Body of pancreas (tissue), 4 donors: ENCODE results near the gene SRPX2. TPM values are rescaled to one million over a fixed set of nuclear protein-coding genes. Genes with fewer than 3 reads are reported as not detected.

ENCODE experiments used
- ATAC-seq: fragments of 150-250 bp; one replicate; pipeline ENCODE4 v1.9.1; 2016
- DNase-seq, 4 donors: peaks; one replicate each; pipeline ENCODE4 v3.0.0-alpha.2; 2019
- H3K27ac ChIP-seq, 4 donors: fragments of 200-600 bp; sonication (generic); 1 replicate in 3 of 4; 2 replicates in 1 of 4; pipeline versions ENCODE4 v1.5.1 to v1.6.1; 2016 to 2019; ENCODE audit warnings: mild to moderate bottlenecking in 1 of 4, mixed read lengths in 1 of 4, moderate library complexity in 1 of 4
- H3K27me3 ChIP-seq, 2 donors: fragments of 200-600 bp; sonication (generic); one replicate each; pipeline ENCODE4 v1.6.0; 2016; ENCODE audit warnings: mild to moderate bottlenecking in 1 of 2
- H3K36me3 ChIP-seq, 2 donors: fragments of 200-600 bp; sonication (generic); replicated peaks in 1 of 2; 2 replicates each; pipeline ENCODE4 v1.5.1; 2016; ENCODE audit warnings: low read depth in 2 of 2; ENCODE audit not compliant: insufficient read depth in 1 of 2
- H3K4me1 ChIP-seq: fragments of 200-600 bp; sonication (generic); one replicate; pipeline ENCODE4 v1.6.0; 2016
- H3K4me3 ChIP-seq, 2 donors: fragments of 200-600 bp; sonication (generic); 1 replicate in 1 of 2; 2 replicates in 1 of 2; pipeline ENCODE4 v1.5.1; 2016 to 2019
- H3K9me3 ChIP-seq, 3 donors: fragments of 200-600 bp; sonication (generic); 1 replicate in 2 of 3; 2 replicates in 1 of 3; pipeline ENCODE4 v1.5.1; 2016
- POLR2A ChIP-seq, 3 donors: fragments of 450-650 bp; IDR thresholded peaks; one replicate each; pipeline ENCODE4 v1.6.1; 2016; ENCODE audit warnings: antibody characterized with exemption in 3 of 3, mild to moderate bottlenecking in 2 of 3
- WGBS, 2 donors: methylation state at CpG; one replicate each; pipeline ENCODE4 v1.1.5; 2017; 5-methylcytosine and 5-hydroxymethylcytosine counted together
- intact Hi-C: fragments of 100-400 bp; cut with DNase I; formaldehyde crosslinking; loops from one replicate; pipeline ENCODE4 v1.15.1; 2023
- total RNA-seq, 2 donors: library from RNA; depleted of rRNA; stranded (reverse); fragments of >200 nt; gene quantifications; one replicate each; pipeline ENCODE4 v1.1.0, GENCODE V29; 2016
- TF ChIP-seq, protein P1 (sequence below), 7 experiments: fragments of 450-650 bp in 4 of 7; fragments of 200-600 bp in 3 of 7; sonication (generic) in 3 of 7; IDR thresholded peaks; one replicate each; pipeline ENCODE4 v1.5.1; 2016 to 2019; ENCODE audit warnings: antibody characterized with exemption in 7 of 7

SRPX2 gene
- total RNA-seq, 2 donors from 2014 or later, result 8.6 to 15.5 TPM

GRCh38 chrX:100606753-100607152 lies 37.2 kb upstream of the SRPX2 start:
- no peak for ATAC-seq
- intact Hi-C loops, result no loop called here
- 56 to 83% methylated on average over 1 of the region's 1 CpG for WGBS, 2 donors

GRCh38 chrX:100609591-100609990 lies 34.4 kb upstream of the SRPX2 start:
- ATAC-seq (no peak), DNase-seq (no peak)
- Histone ChIP-seq H3K9me3 (no peaks in the 10 kb centered on the region), H3K27me3 (no peaks in the 10 kb centered on the region), H3K27ac (no peak overlapping the region), H3K4me3 (no peak overlapping the region), H3K36me3 (no peaks in the 10 kb centered on the region), H3K4me1 (no peaks in the 10 kb centered on the region)
- WGBS, 2 donors, result 11 to 20% methylated on average over 1 of the region's 1 CpG
- TF ChIP-seq, protein P1, sequence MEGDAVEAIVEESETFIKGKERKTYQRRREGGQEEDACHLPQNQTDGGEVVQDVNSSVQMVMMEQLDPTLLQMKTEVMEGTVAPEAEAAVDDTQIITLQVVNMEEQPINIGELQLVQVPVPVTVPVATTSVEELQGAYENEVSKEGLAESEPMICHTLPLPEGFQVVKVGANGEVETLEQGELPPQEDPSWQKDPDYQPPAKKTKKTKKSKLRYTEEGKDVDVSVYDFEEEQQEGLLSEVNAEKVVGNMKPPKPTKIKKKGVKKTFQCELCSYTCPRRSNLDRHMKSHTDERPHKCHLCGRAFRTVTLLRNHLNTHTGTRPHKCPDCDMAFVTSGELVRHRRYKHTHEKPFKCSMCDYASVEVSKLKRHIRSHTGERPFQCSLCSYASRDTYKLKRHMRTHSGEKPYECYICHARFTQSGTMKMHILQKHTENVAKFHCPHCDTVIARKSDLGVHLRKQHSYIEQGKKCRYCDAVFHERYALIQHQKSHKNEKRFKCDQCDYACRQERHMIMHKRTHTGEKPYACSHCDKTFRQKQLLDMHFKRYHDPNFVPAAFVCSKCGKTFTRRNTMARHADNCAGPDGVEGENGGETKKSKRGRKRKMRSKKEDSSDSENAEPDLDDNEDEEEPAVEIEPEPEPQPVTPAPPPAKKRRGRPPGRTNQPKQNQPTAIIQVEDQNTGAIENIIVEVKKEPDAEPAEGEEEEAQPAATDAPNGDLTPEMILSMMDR (IDR thresholded peaks at IDR 0.05), result no peak
- no peak for TF ChIP-seq POLR2A (IDR thresholded peaks at IDR 0.05)
- intact Hi-C loops, result no loop called here

More at GRCh38 chrX:100606753-100607152, 37.2 kb upstream of the SRPX2 start:
- Histone ChIP-seq H3K4me3 (no peak overlapping the region), H3K4me1 (no peaks in the 10 kb centered on the region), H3K36me3 (no peaks in the 10 kb centered on the region), H3K27me3 (no peaks in the 10 kb centered on the region), H3K9me3 (no peaks in the 10 kb centered on the region), H3K27ac (no peak overlapping the region)
- TF ChIP-seq POLR2A (IDR thresholded peaks at IDR 0.05), result no peak
- TF ChIP-seq, protein P1 (IDR thresholded peaks at IDR 0.05), result no peak
- DNase-seq, result no peak

- WGBS, 2 donors, result 63 to 69% methylated on average over 5 of the region's 5 CpGs
- intact Hi-C loops, result no loop called here
- H3K9me3 ChIP-seq, result no peaks in the 10 kb centered on the region
These were observed 32.0 kb upstream of the SRPX2 start for GRCh38 chrX:100611951-100612350.

GRCh38 chrX:100615005-100615404 lies 29.0 kb upstream of the SRPX2 start:
- no peaks in the 10 kb centered on the region for H3K27me3 ChIP-seq
- no peak overlapping the region for H3K27ac ChIP-seq
- ATAC-seq (peak; percentile 67), DNase-seq (peak in 3 of 4 donors; percentile 20 to 26 (median 24))
- H3K36me3 ChIP-seq, result no peaks in the 10 kb centered on the region
- TF ChIP-seq POLR2A (IDR thresholded peaks at IDR 0.05), result no peak
- TF ChIP-seq, protein P1 (IDR thresholded peaks at IDR 0.05), result peak; percentile 13 to 55 (median 44)
- H3K4me1 ChIP-seq, result no peaks in the 10 kb centered on the region
- intact Hi-C loops, result no loop called here
- 0 to 13% methylated on average over 1 to 3 of the region's 3 CpGs for WGBS, 2 donors
- H3K4me3 ChIP-seq, result no peak overlapping the region
- H3K9me3 ChIP-seq, result no peaks in the 10 kb centered on the region

More at GRCh38 chrX:100611951-100612350, 32.0 kb upstream of the SRPX2 start:
- H3K4me3 ChIP-seq, result no peak overlapping the region
- H3K4me1 ChIP-seq, result no peaks in the 10 kb centered on the region
- H3K36me3 ChIP-seq, result no peaks in the 10 kb centered on the region
- H3K27ac ChIP-seq, result no peak overlapping the region
- H3K27me3 ChIP-seq, result no peaks in the 10 kb centered on the region
- DNase-seq (no peak), ATAC-seq (no peak)
- no peak for TF ChIP-seq POLR2A (IDR thresholded peaks at IDR 0.05)
- TF ChIP-seq, protein P1 (IDR thresholded peaks at IDR 0.05), result no peak

GRCh38 chrX:100623001-100623400 lies 21.0 kb upstream of the SRPX2 start:
- 75 to 86% methylated on average over 4 of the region's 4 CpGs for WGBS, 2 donors
- H3K9me3 ChIP-seq, result no peaks in the 10 kb centered on the region

More at GRCh38 chrX:100623001-100623400, 21.0 kb upstream of the SRPX2 start:
- no peak overlapping the region for H3K27ac ChIP-seq
- no peaks in the 10 kb centered on the region for H3K27me3 ChIP-seq
- no peaks in the 10 kb centered on the region for H3K4me1 ChIP-seq
- no peak overlapping the region for H3K4me3 ChIP-seq
- DNase-seq, result no peak
- no peak for ATAC-seq
- TF ChIP-seq POLR2A (IDR thresholded peaks at IDR 0.05), result no peak
- TF ChIP-seq, protein P1 (IDR thresholded peaks at IDR 0.05), result no peak
- no peaks in the 10 kb centered on the region for H3K36me3 ChIP-seq
- intact Hi-C loops, result no loop called here
